K562 (cell line): ENCODE measurements around the gene VRK1. TPM values are rescaled to one million over a fixed set of nuclear protein-coding genes. Genes with fewer than 3 reads are reported as not detected.

ENCODE experiments used
- AFF4 ChIP-seq: sonication (generic); formaldehyde crosslinking; IDR thresholded peaks from 2 replicates; pipeline ENCODE4 v1.8.0; 2023; ENCODE audit warnings: mild to moderate bottlenecking, missing genetic modification reagents
- ARNT ChIP-seq, 2 experiments: fragments of 450-650 bp; IDR thresholded peaks; 2 replicates each; pipeline ENCODE4 v1.6.1; 2016; ENCODE audit warnings: mild to moderate bottlenecking in 1 of 2
- ESRRA ChIP-seq: fragments of 450-650 bp; IDR thresholded peaks from 2 replicates; pipeline ENCODE4 v1.6.1; 2014; ENCODE audit warnings: low read depth, mild to moderate bottlenecking, moderate library complexity, borderline replicate concordance
- HNRNPH1 ChIP-seq: fragments of 200-400 bp; formaldehyde crosslinking; optimal IDR thresholded peaks from 2 replicates; pipeline ENCODE3; 2017; ENCODE audit warnings: low read depth, mild to moderate bottlenecking, low read length, moderate library complexity
- RB1 ChIP-seq: fragments of 450-650 bp; IDR thresholded peaks from 2 replicates; pipeline ENCODE4 v1.6.1; 2017; ENCODE audit warnings: low read depth, mild to moderate bottlenecking
- SPI1 ChIP-seq: IDR thresholded peaks from 2 replicates; pipeline ENCODE4 v1.6.1; 2011; ENCODE audit warnings: low read depth, low read length, control low read depth, borderline replicate concordance
- TCF15 ChIP-seq: fragments of 250-450 bp; sonication (Bioruptor Pico); IDR thresholded peaks from 2 replicates; pipeline ENCODE4 v1.8.0; 2022; ENCODE audit warnings: moderate library complexity, mild to moderate bottlenecking, inconsistent platforms
- THAP12 ChIP-seq: fragments of 250-450 bp; sonication (Bioruptor Pico); IDR thresholded peaks from 2 replicates; pipeline ENCODE4 v1.9.0; 2021; ENCODE audit warnings: mild to moderate bottlenecking, inconsistent platforms
- XRCC5 ChIP-seq: fragments of 200-400 bp; formaldehyde crosslinking; IDR thresholded peaks from 2 replicates; pipeline ENCODE4 v1.6.1; 2017; ENCODE audit warnings: low read depth, mild to moderate bottlenecking, low read length
- ZNF780A ChIP-seq: fragments of 250-450 bp; sonication (Bioruptor Pico); IDR thresholded peaks from 2 replicates; pipeline ENCODE4 v1.5.0; 2021; ENCODE audit warnings: mild to moderate bottlenecking
- polyA plus RNA-seq, 8 experiments: library from polyadenylated mRNA; depleted of rRNA in 4 of 8; stranded (reverse) in 5 of 8; unstranded in 3 of 8; fragments of >200 nt; fragmentation: Nextera tagmentation in 2 of 8; fragmentation: Illumina TruSeq in 1 of 8; extraction: Ambion mirVana in 2 of 8; extraction: Trizol in 1 of 8; gene quantifications; 2 replicates each; pipeline versions ENCODE4 v1.2.1 to v1.2.3, GENCODE V29; 2011 to 2014; ENCODE audit warnings: inconsistent platforms in 1 of 8, missing spikeins in 1 of 8
- total RNA-seq, 7 experiments: library from RNA; depleted of rRNA in 6 of 7; stranded (reverse); fragments of >200 nt in 6 of 7; fragmentation: Illumina TruSeq in 2 of 7; extraction: Trizol in 2 of 7; gene quantifications; 2 replicates each; pipeline versions ENCODE4 v1.2.1 to v1.2.3, GENCODE V29; 2011 to 2021; ENCODE audit warnings: low replicate concordance in 1 of 7

VRK1 gene
- total and polyA plus RNA-seq, 9 of the 15 experiments (the other 6 are each of a cell fraction or from before 2014, with no cell fraction given), result 83.6 to 177 (median 116) TPM

GRCh38 chr14:96922986-96923385 is 125.8 kb downstream of the VRK1 start (continued):
- TF ChIP-seq AFF4 (CRISPR knock-in tag) (no peak), TCF15 (CRISPR knock-in tag) (no peak), XRCC5 (no peak), SPI1 (no peak), RB1 (no peak), ARNT (IDR thresholded peaks at IDR 0.05) (no peak), THAP12 (no peak), ESRRA (no peak), ZNF780A (CRISPR knock-in tag) (no peak), HNRNPH1 (no peak)
